ENCODE measurements around the gene FMNL3. TPM values are rescaled to one million over a fixed set of nuclear protein-coding genes. Genes with fewer than 3 reads are reported as not detected.

Gene FMNL3
- total and polyA plus RNA-seq, 4 donors, result 0.72 to 4.5 (median 2.6) TPM

Small RNA genes lying within 50 kb of the gene (small RNA-seq; reads per million reads assigned to genes)
- gene AC020612.2 (not detected), gene HIGD1AP9 (not detected), gene POLR2KP1 (not detected), gene RNU6-834P (not detected)

Other genes with a start within 250 kb of the FMNL3 start
- under 1 TPM in 1 of 2 donors, not detected in 1; 0.19 TPM for gene KCNH3, start 168.4 kb downstream of the FMNL3 start, total RNA-seq
- under 1 TPM; 0.07 to 0.24 TPM for gene KCNH3, start 168.4 kb downstream of the FMNL3 start, polyA plus RNA-seq
- 10 to 100 TPM; 24.8 to 33.1 TPM for gene MCRS1, start 139.3 kb downstream of the FMNL3 start, total RNA-seq
- gene MCRS1, start 139.3 kb downstream of the FMNL3 start, polyA plus RNA-seq, result 10 to 100 TPM; 20.0 to 27.4 TPM
- gene FAM186B, start 101.8 kb downstream of the FMNL3 start, total RNA-seq, result under 1 TPM; 0.19 to 0.84 TPM
- under 1 TPM; 0.33 to 0.51 TPM for gene FAM186B, start 101.8 kb downstream of the FMNL3 start, polyA plus RNA-seq
- gene PRPF40B, start 83.8 kb downstream of the FMNL3 start, total RNA-seq, result 1 to 10 TPM; 2.4 to 4.8 TPM
- 1 to 10 TPM; 3.4 to 4.3 TPM for gene PRPF40B, start 83.8 kb downstream of the FMNL3 start, polyA plus RNA-seq
- gene TMBIM6, start 34.2 kb upstream of the FMNL3 start, total RNA-seq, result 100 to 1,000 TPM; 464 to 740 TPM
- 1,000 to 10,000 TPM in 1 of 2 donors, 100 to 1,000 TPM in 1; 687 to 1,207 TPM for gene TMBIM6, start 34.2 kb upstream of the FMNL3 start, polyA plus RNA-seq
- 1 to 10 TPM; 3.1 to 6.8 TPM for gene NCKAP5L, start 121.0 kb upstream of the FMNL3 start, total RNA-seq
- 1 to 10 TPM; 2.9 to 5.2 TPM for gene NCKAP5L, start 121.0 kb upstream of the FMNL3 start, polyA plus RNA-seq
- 1 to 10 TPM; 1.7 to 4.4 TPM for gene BCDIN3D, start 135.7 kb upstream of the FMNL3 start, total RNA-seq
- gene BCDIN3D, start 135.7 kb upstream of the FMNL3 start, polyA plus RNA-seq, result 1 to 10 TPM; 2.0 to 2.2 TPM
- under 1 TPM in 1 of 2 donors, not detected in 1; 0.23 TPM for gene FAIM2, start 196.5 kb upstream of the FMNL3 start, total RNA-seq
- under 1 TPM in 1 of 2 donors, not detected in 1; 0.06 TPM for gene FAIM2, start 196.5 kb upstream of the FMNL3 start, polyA plus RNA-seq
- not detected for gene AQP2, start 243.3 kb upstream of the FMNL3 start, total RNA-seq
- not detected for gene AQP2, start 243.3 kb upstream of the FMNL3 start, polyA plus RNA-seq

All from liver (tissue), 5 donors.